ENCODE data around the gene TRIAP1.

TRIAP1 gene

GRCh38 chr12:120416490-120417216, 29.5 kb downstream of the TRIAP1 start:
- no peak overlapping the region for H3K4me3 ChIP-seq (ENCODE audit: low read depth, low read length)
- no peak overlapping the region for H2AFZ ChIP-seq (ENCODE audit: insufficient read depth, low read length, poor library complexity)
- H4K8ac ChIP-seq (ENCODE audit: low read depth, low read length), result no peak overlapping the region
- H3K4ac ChIP-seq (ENCODE audit: low read depth, low read length), result no peak overlapping the region
- H3K79me1 ChIP-seq (ENCODE audit: low read length), result no peaks in the 10 kb centered on the region
- no peak overlapping the region for H2BK5ac ChIP-seq (ENCODE audit: low read depth, low read length, poor library complexity)
- H4K12ac ChIP-seq (ENCODE audit: low read depth, low read length), result no peak overlapping the region
- no peak overlapping the region for H2AK5ac ChIP-seq (ENCODE audit: low read length)
- peaks cover 3 to 5% of the 10 kb centered on the region in 2 experiments for H3K4me1 ChIP-seq (ENCODE audit: control insufficient read depth in 1 of 2, insufficient read depth in 2 of 2, low read length in 2 of 2)
- no peak for DNase-seq
- no peaks in the 10 kb centered on the region for H3K36me3 ChIP-seq (ENCODE audit: control insufficient read depth in 1 of 2, insufficient read depth in 2 of 2, low read length in 2 of 2)
- no peaks in the 10 kb centered on the region for H3K27me3 ChIP-seq (ENCODE audit: insufficient read depth, low read length)
- H2BK12ac ChIP-seq (ENCODE audit: low read length), result no peak overlapping the region
- no peak overlapping the region for H3K9ac ChIP-seq (ENCODE audit: low read length)
- no peaks in the 10 kb centered on the region for H3K9me3 ChIP-seq (ENCODE audit: insufficient read depth, low read depth, low read length)
- no peak overlapping the region for H2BK120ac ChIP-seq (ENCODE audit: insufficient read depth, low read length, poor library complexity)
- H3K23ac ChIP-seq (ENCODE audit: low read length), result no peak overlapping the region
- H4K91ac ChIP-seq (ENCODE audit: low read depth, low read length), result no peak overlapping the region
- no CpG with 5 or more reads among the region's 7 CpGs for WGBS (ENCODE audit: extremely low coverage, insufficient coverage, insufficient read length)
- no peak overlapping the region for H3K27ac ChIP-seq (ENCODE audit: low read depth, low read length)
- H3K4me2 ChIP-seq (ENCODE audit: low read length), result no peak overlapping the region
- no peaks in the 10 kb centered on the region for H3K79me2 ChIP-seq (ENCODE audit: control insufficient read depth, insufficient read depth, low read length, poor library complexity)
- H3K18ac ChIP-seq (ENCODE audit: low read length), result no peak overlapping the region
- H3K14ac ChIP-seq (ENCODE audit: low read length), result no peak overlapping the region

GRCh38 chr12:120413901-120414695, 32.1 kb downstream of the TRIAP1 start:
- Histone ChIP-seq H3K36me3 (ENCODE audit: control insufficient read depth in 1 of 2, insufficient read depth in 2 of 2, low read length in 2 of 2) (no peaks in the 10 kb centered on the region), H2BK5ac (ENCODE audit: low read depth, low read length, poor library complexity) (no peak overlapping the region), H3K18ac (ENCODE audit: low read length) (no peak overlapping the region), H3K9me3 (ENCODE audit: insufficient read depth, low read depth, low read length) (no peaks in the 10 kb centered on the region), H3K9ac (ENCODE audit: low read length) (no peak overlapping the region), H3K27ac (ENCODE audit: low read depth, low read length) (no peak overlapping the region), H3K79me1 (ENCODE audit: low read length) (no peaks in the 10 kb centered on the region), H3K4me1 (ENCODE audit: control insufficient read depth in 1 of 2, insufficient read depth in 2 of 2, low read length in 2 of 2) (peaks cover 3 to 5% of the 10 kb centered on the region in 2 experiments), H3K79me2 (ENCODE audit: control insufficient read depth, insufficient read depth, low read length, poor library complexity) (no peaks in the 10 kb centered on the region), H3K14ac (ENCODE audit: low read length) (no peak overlapping the region), H3K4me2 (ENCODE audit: low read length) (no peak overlapping the region), H3K27me3 (ENCODE audit: insufficient read depth, low read length) (no peaks in the 10 kb centered on the region), H3K4me3 (ENCODE audit: low read depth, low read length) (no peak overlapping the region), H4K12ac (ENCODE audit: low read depth, low read length) (peak overlapping the region; percentile 46), H2AK5ac (ENCODE audit: low read length) (no peak overlapping the region), H2BK12ac (ENCODE audit: low read length) (no peak overlapping the region), H2BK120ac (ENCODE audit: insufficient read depth, low read length, poor library complexity) (no peak overlapping the region), H2AFZ (ENCODE audit: insufficient read depth, low read length, poor library complexity) (peak overlapping the region; percentile 45), H3K4ac (ENCODE audit: low read depth, low read length) (no peak overlapping the region), H3K23ac (ENCODE audit: low read length) (no peak overlapping the region), H4K91ac (ENCODE audit: low read depth, low read length) (no peak overlapping the region), H4K8ac (ENCODE audit: low read depth, low read length) (peak overlapping the region; percentile 21)
- no peak for DNase-seq
- no CpG with 5 or more reads among the region's 13 CpGs for WGBS (ENCODE audit: extremely low coverage, insufficient coverage, insufficient read length)

GRCh38 chr12:120412421-120412820, 33.8 kb downstream of the TRIAP1 start:
- H3K9me3 ChIP-seq (ENCODE audit: insufficient read depth, low read depth, low read length), result no peaks in the 10 kb centered on the region
- H4K91ac ChIP-seq (ENCODE audit: low read depth, low read length), result no peak overlapping the region
- no peak overlapping the region for H3K27ac ChIP-seq (ENCODE audit: low read depth, low read length)
- no peak overlapping the region for H3K9ac ChIP-seq (ENCODE audit: low read length)
- H3K4me1 ChIP-seq (ENCODE audit: control insufficient read depth in 1 of 2, insufficient read depth in 2 of 2, low read length in 2 of 2), result peaks cover 3 to 5% of the 10 kb centered on the region in 2 experiments
- no peak overlapping the region for H3K4me2 ChIP-seq (ENCODE audit: low read length)
- no peaks in the 10 kb centered on the region for H3K79me1 ChIP-seq (ENCODE audit: low read length)
- H2BK120ac ChIP-seq (ENCODE audit: insufficient read depth, low read length, poor library complexity), result no peak overlapping the region
- no peak overlapping the region for H4K12ac ChIP-seq (ENCODE audit: low read depth, low read length)
- no peaks in the 10 kb centered on the region for H3K79me2 ChIP-seq (ENCODE audit: control insufficient read depth, insufficient read depth, low read length, poor library complexity)
- no peaks in the 10 kb centered on the region for H3K27me3 ChIP-seq (ENCODE audit: insufficient read depth, low read length)
- H3K14ac ChIP-seq (ENCODE audit: low read length), result no peak overlapping the region
- no peak overlapping the region for H2BK12ac ChIP-seq (ENCODE audit: low read length)
- WGBS (ENCODE audit: extremely low coverage, insufficient coverage, insufficient read length), result no CpG with 5 or more reads among the region's 7 CpGs
- no peak overlapping the region for H3K4ac ChIP-seq (ENCODE audit: low read depth, low read length)
- H3K23ac ChIP-seq (ENCODE audit: low read length), result no peak overlapping the region
- no peak overlapping the region for H2AFZ ChIP-seq (ENCODE audit: insufficient read depth, low read length, poor library complexity)
- H4K8ac ChIP-seq (ENCODE audit: low read depth, low read length), result no peak overlapping the region
- H2AK5ac ChIP-seq (ENCODE audit: low read length), result no peak overlapping the region
- H2BK5ac ChIP-seq (ENCODE audit: low read depth, low read length, poor library complexity), result no peak overlapping the region
- H3K18ac ChIP-seq (ENCODE audit: low read length), result no peak overlapping the region
- no peaks in the 10 kb centered on the region for H3K36me3 ChIP-seq (ENCODE audit: control insufficient read depth in 1 of 2, insufficient read depth in 2 of 2, low read length in 2 of 2)
- no peak for DNase-seq
- H3K4me3 ChIP-seq (ENCODE audit: low read depth, low read length), result no peak overlapping the region

- no CpG with 5 or more reads among the region's 11 CpGs for WGBS (ENCODE audit: extremely low coverage, insufficient coverage, insufficient read length)
- H3K36me3 ChIP-seq (ENCODE audit: control insufficient read depth in 1 of 2, insufficient read depth in 2 of 2, low read length in 2 of 2), result no peaks in the 10 kb centered on the region
- no peak overlapping the region for H3K9ac ChIP-seq (ENCODE audit: low read length)
- no peak overlapping the region for H2BK120ac ChIP-seq (ENCODE audit: insufficient read depth, low read length, poor library complexity)
- no peak overlapping the region for H4K8ac ChIP-seq (ENCODE audit: low read depth, low read length)
- H3K27me3 ChIP-seq (ENCODE audit: insufficient read depth, low read length), result no peaks in the 10 kb centered on the region
- H3K14ac ChIP-seq (ENCODE audit: low read length), result no peak overlapping the region
- no peak overlapping the region for H3K18ac ChIP-seq (ENCODE audit: low read length)
- no peaks in the 10 kb centered on the region for H3K79me1 ChIP-seq (ENCODE audit: low read length)
- no peaks in the 10 kb centered on the region for H3K9me3 ChIP-seq (ENCODE audit: insufficient read depth, low read depth, low read length)
- no peak overlapping the region for H2BK12ac ChIP-seq (ENCODE audit: low read length)
- H4K91ac ChIP-seq (ENCODE audit: low read depth, low read length), result no peak overlapping the region
- DNase-seq, result no peak
- no peaks in the 10 kb centered on the region for H3K79me2 ChIP-seq (ENCODE audit: control insufficient read depth, insufficient read depth, low read length, poor library complexity)
- H2AFZ ChIP-seq (ENCODE audit: insufficient read depth, low read length, poor library complexity), result no peak overlapping the region
- no peak overlapping the region for H3K4me3 ChIP-seq (ENCODE audit: low read depth, low read length)
- no peak overlapping the region for H3K4me2 ChIP-seq (ENCODE audit: low read length)
- no peak overlapping the region for H3K23ac ChIP-seq (ENCODE audit: low read length)
- H4K12ac ChIP-seq (ENCODE audit: low read depth, low read length), result no peak overlapping the region
- H2BK5ac ChIP-seq (ENCODE audit: low read depth, low read length, poor library complexity), result no peak overlapping the region
- no peak overlapping the region for H3K27ac ChIP-seq (ENCODE audit: low read depth, low read length)
- H3K4me1 ChIP-seq (ENCODE audit: control insufficient read depth in 1 of 2, insufficient read depth in 2 of 2, low read length in 2 of 2), result peaks cover 1% of the 10 kb centered on the region in 2 experiments
- no peak overlapping the region for H3K4ac ChIP-seq (ENCODE audit: low read depth, low read length)
- no peak overlapping the region for H2AK5ac ChIP-seq (ENCODE audit: low read length)
These were observed 37.4 kb downstream of the TRIAP1 start for GRCh38 chr12:120408771-120409170.

Data from trophoblast cell (in vitro differentiated cells and primary cell).